ENCODE data around the gene CADPS2.

DNA sequence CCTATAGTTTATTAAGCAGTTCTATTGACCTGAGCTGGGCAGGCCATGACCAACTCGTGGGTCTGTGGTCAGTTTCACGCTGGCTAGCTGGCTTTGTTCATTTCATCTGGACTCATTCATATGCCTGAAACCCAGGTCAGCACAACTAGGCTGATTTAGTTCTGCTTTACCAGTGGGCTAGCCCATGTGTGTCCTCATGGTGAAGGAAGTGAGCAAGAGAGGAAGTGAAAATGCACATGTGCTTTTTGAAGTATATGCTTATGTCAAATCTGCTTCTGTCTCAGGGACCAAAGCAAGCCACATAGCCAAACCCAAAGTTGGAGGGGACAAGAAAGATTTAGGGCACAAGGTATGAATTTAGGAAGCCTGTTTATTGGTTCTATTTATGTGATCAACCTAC, 341.8 kb downstream of the CADPS2 start:
- TF ChIP-seq, protein P1, sequence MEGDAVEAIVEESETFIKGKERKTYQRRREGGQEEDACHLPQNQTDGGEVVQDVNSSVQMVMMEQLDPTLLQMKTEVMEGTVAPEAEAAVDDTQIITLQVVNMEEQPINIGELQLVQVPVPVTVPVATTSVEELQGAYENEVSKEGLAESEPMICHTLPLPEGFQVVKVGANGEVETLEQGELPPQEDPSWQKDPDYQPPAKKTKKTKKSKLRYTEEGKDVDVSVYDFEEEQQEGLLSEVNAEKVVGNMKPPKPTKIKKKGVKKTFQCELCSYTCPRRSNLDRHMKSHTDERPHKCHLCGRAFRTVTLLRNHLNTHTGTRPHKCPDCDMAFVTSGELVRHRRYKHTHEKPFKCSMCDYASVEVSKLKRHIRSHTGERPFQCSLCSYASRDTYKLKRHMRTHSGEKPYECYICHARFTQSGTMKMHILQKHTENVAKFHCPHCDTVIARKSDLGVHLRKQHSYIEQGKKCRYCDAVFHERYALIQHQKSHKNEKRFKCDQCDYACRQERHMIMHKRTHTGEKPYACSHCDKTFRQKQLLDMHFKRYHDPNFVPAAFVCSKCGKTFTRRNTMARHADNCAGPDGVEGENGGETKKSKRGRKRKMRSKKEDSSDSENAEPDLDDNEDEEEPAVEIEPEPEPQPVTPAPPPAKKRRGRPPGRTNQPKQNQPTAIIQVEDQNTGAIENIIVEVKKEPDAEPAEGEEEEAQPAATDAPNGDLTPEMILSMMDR (IDR thresholded peaks at IDR 0.05; ENCODE audit: low read depth, low read length, missing input control) = no peak
- TF ChIP-seq, protein P2, sequence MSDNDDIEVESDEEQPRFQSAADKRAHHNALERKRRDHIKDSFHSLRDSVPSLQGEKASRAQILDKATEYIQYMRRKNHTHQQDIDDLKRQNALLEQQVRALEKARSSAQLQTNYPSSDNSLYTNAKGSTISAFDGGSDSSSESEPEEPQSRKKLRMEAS (IDR thresholded peaks at IDR 0.05) = no peak
- TF ChIP-seq EGR1 (IDR thresholded peaks at IDR 0.05; ENCODE audit: low read depth in 2 of 2) (no peak), TAF1 (conservative IDR thresholded peaks at IDR 0.05) (no peak), YY1 (IDR thresholded peaks at IDR 0.05) (no peak), RAD21 (IDR thresholded peaks at IDR 0.05) (no peak), JUND (IDR thresholded peaks at IDR 0.05) (no peak), FOXA2 (IDR thresholded peaks at IDR 0.05) (no peak)
- TF ChIP-seq, protein P3, sequence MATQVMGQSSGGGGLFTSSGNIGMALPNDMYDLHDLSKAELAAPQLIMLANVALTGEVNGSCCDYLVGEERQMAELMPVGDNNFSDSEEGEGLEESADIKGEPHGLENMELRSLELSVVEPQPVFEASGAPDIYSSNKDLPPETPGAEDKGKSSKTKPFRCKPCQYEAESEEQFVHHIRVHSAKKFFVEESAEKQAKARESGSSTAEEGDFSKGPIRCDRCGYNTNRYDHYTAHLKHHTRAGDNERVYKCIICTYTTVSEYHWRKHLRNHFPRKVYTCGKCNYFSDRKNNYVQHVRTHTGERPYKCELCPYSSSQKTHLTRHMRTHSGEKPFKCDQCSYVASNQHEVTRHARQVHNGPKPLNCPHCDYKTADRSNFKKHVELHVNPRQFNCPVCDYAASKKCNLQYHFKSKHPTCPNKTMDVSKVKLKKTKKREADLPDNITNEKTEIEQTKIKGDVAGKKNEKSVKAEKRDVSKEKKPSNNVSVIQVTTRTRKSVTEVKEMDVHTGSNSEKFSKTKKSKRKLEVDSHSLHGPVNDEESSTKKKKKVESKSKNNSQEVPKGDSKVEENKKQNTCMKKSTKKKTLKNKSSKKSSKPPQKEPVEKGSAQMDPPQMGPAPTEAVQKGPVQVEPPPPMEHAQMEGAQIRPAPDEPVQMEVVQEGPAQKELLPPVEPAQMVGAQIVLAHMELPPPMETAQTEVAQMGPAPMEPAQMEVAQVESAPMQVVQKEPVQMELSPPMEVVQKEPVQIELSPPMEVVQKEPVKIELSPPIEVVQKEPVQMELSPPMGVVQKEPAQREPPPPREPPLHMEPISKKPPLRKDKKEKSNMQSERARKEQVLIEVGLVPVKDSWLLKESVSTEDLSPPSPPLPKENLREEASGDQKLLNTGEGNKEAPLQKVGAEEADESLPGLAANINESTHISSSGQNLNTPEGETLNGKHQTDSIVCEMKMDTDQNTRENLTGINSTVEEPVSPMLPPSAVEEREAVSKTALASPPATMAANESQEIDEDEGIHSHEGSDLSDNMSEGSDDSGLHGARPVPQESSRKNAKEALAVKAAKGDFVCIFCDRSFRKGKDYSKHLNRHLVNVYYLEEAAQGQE (IDR thresholded peaks at IDR 0.05) = no peak
- TF ChIP-seq, protein P4, sequence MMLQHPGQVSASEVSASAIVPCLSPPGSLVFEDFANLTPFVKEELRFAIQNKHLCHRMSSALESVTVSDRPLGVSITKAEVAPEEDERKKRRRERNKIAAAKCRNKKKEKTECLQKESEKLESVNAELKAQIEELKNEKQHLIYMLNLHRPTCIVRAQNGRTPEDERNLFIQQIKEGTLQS (IDR thresholded peaks at IDR 0.05) = no peak

All from liver (tissue), 3 donors.